ENCODE results near the gene CORIN. TPM values are rescaled to one million over a fixed set of nuclear protein-coding genes. Genes with fewer than 3 reads are reported as not detected.

Gene CORIN
- polyA plus RNA-seq, 1 donor (not counting 4 experiments of a cell fraction or from before 2014, with no cell fraction given), result 0.14 TPM

DNA sequence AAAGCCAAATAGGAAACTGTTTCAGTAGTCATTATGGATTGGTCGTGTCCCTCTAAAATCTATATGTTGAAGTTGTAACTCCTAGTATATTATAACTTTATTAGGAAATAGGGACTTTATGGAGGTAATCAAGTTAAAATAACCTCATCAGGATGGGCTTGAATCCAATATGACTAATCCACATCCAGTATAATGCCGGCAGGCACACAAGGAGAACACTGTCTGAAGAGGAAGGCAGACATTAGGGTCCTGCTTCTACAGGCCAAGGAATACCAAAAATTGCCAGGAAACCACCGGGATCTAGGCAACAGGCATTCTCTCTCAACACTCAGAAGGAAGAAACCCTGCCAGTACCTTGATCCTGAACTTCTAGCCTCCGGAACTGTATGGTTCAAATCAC, 222.5 kb downstream of the CORIN start:
- Histone ChIP-seq H3K27me3 (ENCODE audit: control insufficient read depth, extremely low read depth, insufficient read depth, low read length) (no peaks in the 10 kb centered on the region), H3K27ac (ENCODE audit: control insufficient read depth, insufficient read depth, low read length) (no peak overlapping the region), H3K9me1 (ENCODE audit: control insufficient read depth, extremely low read depth, insufficient read depth, low read length) (no peaks in the 10 kb centered on the region), H3K9me3 (ENCODE audit: control insufficient read depth, low read depth, low read length) (no peaks in the 10 kb centered on the region), H3K79me2 (ENCODE audit: control insufficient read depth, insufficient read depth, low read length) (no peaks in the 10 kb centered on the region), H3K36me3 (ENCODE audit: control insufficient read depth in 2 of 2, extremely low read depth in 1 of 2, insufficient read depth in 2 of 2, low read length in 2 of 2) (no peaks in the 10 kb centered on the region), H3K4me2 (ENCODE audit: control insufficient read depth, extremely low read depth, insufficient read depth, low read depth, low read length) (no peak overlapping the region), H4K20me1 (ENCODE audit: control insufficient read depth, extremely low read depth, insufficient read depth, low read length) (no peaks in the 10 kb centered on the region), H3K4me3 (ENCODE audit: control insufficient read depth in 2 of 3, extremely low read depth in 1 of 3, insufficient read depth in 2 of 3, low read depth in 1 of 3, low read length in 3 of 3) (no peak overlapping the region), H3K9ac (ENCODE audit: control insufficient read depth, extremely low read depth, insufficient read depth, low read length) (no peak overlapping the region), H3K4me1 (ENCODE audit: control insufficient read depth, extremely low read depth, insufficient read depth, low read length) (peaks cover 9% of the 10 kb centered on the region), H2AFZ (ENCODE audit: control insufficient read depth, low read length) (peak overlapping the region; percentile 50)
- FAIRE-seq (peak; percentile 76), DNase-seq (ENCODE audit: low read depth, low spot score) (peak; percentile 4)
- TF ChIP-seq EZH2 (IDR thresholded peaks at IDR 0.05; ENCODE audit: low read length) (no peak), CTCF (optimal IDR thresholded peaks at IDR 0.05 in 1 of 3, IDR thresholded peaks at IDR 0.05 in 1 of 3, conservative IDR thresholded peaks at IDR 0.05 in 1 of 3; ENCODE audit: extremely low read depth in 1 of 3, insufficient read depth in 2 of 3, low read length in 3 of 3) (no peak)
- dilution Hi-C loops (cut with MboI; ENCODE audit: extremely low pct_ligation_motif_present, low sequenced_read_pairs), result no loop called here

GRCh38 chr4:47612116-47613023, 225.5 kb downstream of the CORIN start:
- no peak overlapping the region for H3K9ac ChIP-seq (ENCODE audit: control insufficient read depth, extremely low read depth, insufficient read depth, low read length)
- H3K4me3 ChIP-seq (ENCODE audit: control insufficient read depth in 2 of 3, extremely low read depth in 1 of 3, insufficient read depth in 2 of 3, low read depth in 1 of 3, low read length in 3 of 3), result no peak overlapping the region
- no peaks in the 10 kb centered on the region for H3K27me3 ChIP-seq (ENCODE audit: control insufficient read depth, extremely low read depth, insufficient read depth, low read length)
- no peaks in the 10 kb centered on the region for H3K9me3 ChIP-seq (ENCODE audit: control insufficient read depth, low read depth, low read length)
- H3K4me2 ChIP-seq (ENCODE audit: control insufficient read depth, extremely low read depth, insufficient read depth, low read depth, low read length), result no peak overlapping the region
- H3K79me2 ChIP-seq (ENCODE audit: control insufficient read depth, insufficient read depth, low read length), result no peaks in the 10 kb centered on the region
- no peaks in the 10 kb centered on the region for H3K36me3 ChIP-seq (ENCODE audit: control insufficient read depth in 2 of 2, extremely low read depth in 1 of 2, insufficient read depth in 2 of 2, low read length in 2 of 2)
- H3K4me1 ChIP-seq (ENCODE audit: control insufficient read depth, extremely low read depth, insufficient read depth, low read length), result peaks cover 9% of the 10 kb centered on the region
- H4K20me1 ChIP-seq (ENCODE audit: control insufficient read depth, extremely low read depth, insufficient read depth, low read length), result no peaks in the 10 kb centered on the region
- H3K27ac ChIP-seq (ENCODE audit: control insufficient read depth, insufficient read depth, low read length), result no peak overlapping the region
- dilution Hi-C loops (cut with MboI; ENCODE audit: extremely low pct_ligation_motif_present, low sequenced_read_pairs), result no loop called here
- H2AFZ ChIP-seq (ENCODE audit: control insufficient read depth, low read length), result no peak overlapping the region
- no peak for FAIRE-seq
- TF ChIP-seq CTCF (optimal IDR thresholded peaks at IDR 0.05 in 1 of 3, IDR thresholded peaks at IDR 0.05 in 1 of 3, conservative IDR thresholded peaks at IDR 0.05 in 1 of 3; ENCODE audit: extremely low read depth in 1 of 3, insufficient read depth in 2 of 3, low read length in 3 of 3) (no peak), EZH2 (IDR thresholded peaks at IDR 0.05; ENCODE audit: low read length) (no peak)
- H3K9me1 ChIP-seq (ENCODE audit: control insufficient read depth, extremely low read depth, insufficient read depth, low read length), result no peaks in the 10 kb centered on the region
- no peak for DNase-seq (ENCODE audit: low read depth, low spot score)

Measured in keratinocyte (primary cell).